Epithelial cell of esophagus (primary cell): ENCODE results near the gene PKHD1.

ENCODE experiments used
- DNase-seq: peaks from one replicate; pipeline ENCODE4 v3.0.0; 2010; ENCODE audit warnings: low read depth
- H3K4me3 ChIP-seq: 2 replicates; pipeline ENCODE4 v1.5.1; 2011; ENCODE audit warnings: mild to moderate bottlenecking, low read length, control low read depth
- TF ChIP-seq, protein P1 (sequence below): IDR thresholded peaks from 2 replicates; pipeline ENCODE4 v1.5.1; 2011; ENCODE audit warnings: low read depth, mild to moderate bottlenecking, low read length, control low read depth, inconsistent platforms; ENCODE audit not compliant: insufficient read depth; ENCODE audit errors: missing control alignments

PKHD1 gene

DNA sequence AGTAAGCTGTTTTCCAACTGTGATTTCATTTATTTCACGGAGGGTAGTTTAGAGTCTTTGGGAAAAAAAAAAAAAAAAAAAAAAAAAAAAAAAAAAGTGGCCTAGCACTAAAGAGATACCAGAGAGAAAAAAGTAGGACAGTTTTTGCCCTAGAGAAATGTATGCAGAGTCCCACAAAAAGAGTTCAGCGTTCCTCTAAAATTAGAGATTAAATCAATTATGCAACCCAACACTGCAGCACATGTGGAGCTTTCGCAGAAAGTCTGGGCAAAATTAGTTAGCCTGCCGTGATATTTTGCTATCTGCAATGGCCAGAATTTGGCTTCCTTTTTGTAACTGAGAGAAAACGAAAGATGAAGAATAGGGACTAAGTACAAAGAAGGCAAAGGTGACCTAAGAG, 309.8 kb downstream of the PKHD1 start:
- no peak overlapping the region for H3K4me3 ChIP-seq
- no peak for DNase-seq
- TF ChIP-seq, protein P1, sequence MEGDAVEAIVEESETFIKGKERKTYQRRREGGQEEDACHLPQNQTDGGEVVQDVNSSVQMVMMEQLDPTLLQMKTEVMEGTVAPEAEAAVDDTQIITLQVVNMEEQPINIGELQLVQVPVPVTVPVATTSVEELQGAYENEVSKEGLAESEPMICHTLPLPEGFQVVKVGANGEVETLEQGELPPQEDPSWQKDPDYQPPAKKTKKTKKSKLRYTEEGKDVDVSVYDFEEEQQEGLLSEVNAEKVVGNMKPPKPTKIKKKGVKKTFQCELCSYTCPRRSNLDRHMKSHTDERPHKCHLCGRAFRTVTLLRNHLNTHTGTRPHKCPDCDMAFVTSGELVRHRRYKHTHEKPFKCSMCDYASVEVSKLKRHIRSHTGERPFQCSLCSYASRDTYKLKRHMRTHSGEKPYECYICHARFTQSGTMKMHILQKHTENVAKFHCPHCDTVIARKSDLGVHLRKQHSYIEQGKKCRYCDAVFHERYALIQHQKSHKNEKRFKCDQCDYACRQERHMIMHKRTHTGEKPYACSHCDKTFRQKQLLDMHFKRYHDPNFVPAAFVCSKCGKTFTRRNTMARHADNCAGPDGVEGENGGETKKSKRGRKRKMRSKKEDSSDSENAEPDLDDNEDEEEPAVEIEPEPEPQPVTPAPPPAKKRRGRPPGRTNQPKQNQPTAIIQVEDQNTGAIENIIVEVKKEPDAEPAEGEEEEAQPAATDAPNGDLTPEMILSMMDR, result no peak

DNA sequence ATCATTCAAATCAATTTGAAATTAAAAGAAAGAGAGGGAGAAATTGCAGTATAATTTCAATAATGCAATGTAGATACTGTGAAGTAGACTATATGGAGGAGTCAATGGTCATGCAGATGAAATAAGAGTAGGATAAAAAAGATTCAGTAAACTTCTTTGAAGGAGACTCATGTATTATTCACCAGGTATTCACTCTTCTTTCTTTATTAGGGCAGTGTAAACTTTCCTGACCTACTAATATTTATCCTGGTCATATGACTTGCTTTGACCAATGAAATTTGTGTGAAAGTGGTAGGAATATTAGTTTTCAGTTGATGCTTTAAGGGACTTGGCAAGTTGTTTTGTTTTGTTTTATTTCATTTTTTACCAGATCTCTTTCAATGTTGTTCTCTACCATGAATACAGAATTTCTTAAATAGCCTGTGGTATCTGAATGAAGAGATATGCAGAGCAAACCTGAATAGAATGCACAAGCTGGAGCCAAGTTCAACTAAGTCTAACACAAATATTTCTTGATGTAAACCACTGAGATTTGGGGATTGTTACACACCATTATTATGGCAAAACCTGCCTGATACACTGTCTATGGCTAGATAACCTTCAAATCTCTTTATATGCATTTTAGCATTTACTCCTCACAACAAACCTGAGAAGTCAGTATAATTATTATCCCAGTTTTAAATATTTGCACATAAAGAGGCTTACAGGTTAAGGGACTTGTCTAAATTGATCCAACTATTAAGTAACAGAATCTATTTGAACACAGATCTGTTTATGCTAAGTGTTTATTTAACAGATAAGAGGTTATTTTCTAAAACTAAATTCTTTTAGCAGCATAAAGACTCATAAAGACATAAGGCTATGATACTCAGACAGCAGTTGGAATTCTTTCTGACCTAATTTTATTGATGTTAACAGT, 311.2 kb downstream of the PKHD1 start:
- no peak for DNase-seq
- TF ChIP-seq, protein P1, result no peak
- H3K4me3 ChIP-seq, result no peak overlapping the region

DNA sequence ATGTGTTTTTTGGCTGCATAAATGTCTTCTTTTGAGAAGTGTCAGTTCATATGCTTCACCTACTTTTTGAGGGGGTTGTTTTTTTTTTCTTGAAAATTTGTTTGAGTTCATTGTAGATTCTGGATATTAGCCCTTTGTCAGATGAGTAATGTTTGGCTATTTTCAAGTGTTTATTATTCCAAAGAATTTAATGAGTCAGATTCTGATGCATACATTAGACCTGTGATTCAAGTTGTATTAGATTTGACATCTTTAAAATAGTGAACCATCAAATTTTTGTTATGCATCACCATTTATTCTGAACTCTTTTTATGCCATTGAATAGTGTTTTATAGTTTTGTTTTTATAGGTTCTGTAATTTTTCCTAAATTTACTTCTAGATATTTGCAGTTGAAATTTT, 319.3 kb downstream of the PKHD1 start:
- H3K4me3 ChIP-seq, result no peak overlapping the region
- TF ChIP-seq, protein P1, result no peak
- peak; percentile 20 for DNase-seq

DNA sequence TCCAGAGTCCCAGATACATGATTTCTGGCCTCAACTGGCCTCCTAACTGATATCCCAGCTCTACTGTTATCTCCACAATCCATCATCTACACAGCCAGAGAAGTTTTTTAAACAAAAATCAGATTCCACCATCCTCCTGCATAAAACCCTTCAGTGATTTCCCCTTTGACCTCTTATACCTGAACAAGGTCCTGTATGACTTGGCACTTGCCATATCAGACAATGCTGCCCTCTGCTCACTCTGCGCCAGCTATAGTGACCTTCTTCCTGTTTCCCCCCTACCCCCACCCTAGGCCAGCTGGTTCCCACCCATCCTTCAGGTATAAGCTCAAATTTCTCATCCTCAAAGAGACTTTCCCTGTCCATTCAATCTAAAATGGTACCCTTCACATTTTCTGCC, 322.2 kb downstream of the PKHD1 start:
- DNase-seq, result no peak
- TF ChIP-seq, protein P1, result no peak
- H3K4me3 ChIP-seq, result no peak overlapping the region

DNA sequence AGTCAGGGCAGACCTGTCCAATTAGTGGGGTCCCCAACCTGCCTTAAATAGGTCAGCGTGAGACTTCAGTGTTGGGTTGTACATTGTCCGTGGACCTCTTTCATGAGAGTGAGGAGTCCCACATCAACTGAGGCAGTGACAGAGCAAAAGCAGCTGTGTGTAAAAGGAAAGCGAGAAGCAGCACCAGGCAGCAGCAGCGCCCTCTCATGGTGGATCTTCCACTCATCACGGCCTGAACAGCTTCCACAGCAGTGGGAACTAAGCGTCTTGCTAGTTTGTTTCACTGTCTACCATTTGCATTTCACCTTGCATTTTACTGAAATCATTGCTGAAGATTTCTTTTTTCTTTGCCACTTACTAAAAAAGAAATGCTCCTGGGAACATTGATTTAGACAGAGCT, 333.8 kb downstream of the PKHD1 start:
- peak; percentile 48 for DNase-seq
- TF ChIP-seq, protein P1, result peak; percentile 68

DNA sequence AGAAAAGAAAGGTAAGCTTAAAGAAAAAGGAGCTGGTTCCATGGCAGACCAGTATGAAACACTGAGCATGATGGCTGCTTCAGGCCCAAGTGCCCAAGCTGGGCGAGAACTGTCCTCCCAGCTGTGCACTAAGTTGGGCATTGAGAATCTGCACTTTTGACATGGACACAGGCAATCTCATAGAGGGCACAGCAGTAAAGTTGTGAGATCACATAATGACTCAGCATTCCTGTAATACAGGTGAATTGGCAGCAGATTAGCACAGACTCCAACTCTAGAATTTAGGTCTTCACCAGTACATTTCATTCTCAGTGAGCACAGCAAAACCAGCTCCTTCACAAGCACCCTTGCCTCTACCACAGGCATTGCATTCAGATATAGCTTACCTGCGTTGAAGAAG, 343.4 kb downstream of the PKHD1 start:
- no peak overlapping the region for H3K4me3 ChIP-seq
- DNase-seq, result peak; percentile 32
- TF ChIP-seq, protein P1, result no peak

More for the DNA sequence above, 333.8 kb downstream of the PKHD1 start:
- no peak overlapping the region for H3K4me3 ChIP-seq

DNA sequence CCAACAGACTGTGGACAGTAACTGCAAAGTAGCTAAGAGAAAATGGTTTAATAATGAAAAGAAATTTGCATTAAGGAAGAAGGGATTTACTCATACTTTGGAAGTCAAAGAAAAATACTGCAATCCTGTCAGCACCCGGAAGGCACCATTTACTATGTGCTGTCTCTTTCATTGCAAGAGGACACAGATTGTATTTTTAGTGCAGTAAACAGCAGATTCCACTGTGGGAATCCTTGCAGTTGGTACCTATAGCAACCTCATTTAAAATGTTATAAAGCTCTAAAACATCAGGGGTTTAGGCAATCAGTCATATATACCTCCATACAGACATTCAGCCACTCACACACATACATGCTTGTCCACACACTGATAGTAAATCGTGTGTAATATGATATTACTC, 346.8 kb downstream of the PKHD1 start:
- H3K4me3 ChIP-seq, result no peak overlapping the region
- TF ChIP-seq, protein P1, result no peak
- DNase-seq, result no peak
